Effector CD4-positive, alpha-beta T cell (primary cell): Measurements from ENCODE around the gene BABAM2.

Experiments used
- DNase-seq: peaks from one replicate; pipeline ENCODE4 v3.0.0-alpha.2; 2020

BABAM2 gene

DNA sequence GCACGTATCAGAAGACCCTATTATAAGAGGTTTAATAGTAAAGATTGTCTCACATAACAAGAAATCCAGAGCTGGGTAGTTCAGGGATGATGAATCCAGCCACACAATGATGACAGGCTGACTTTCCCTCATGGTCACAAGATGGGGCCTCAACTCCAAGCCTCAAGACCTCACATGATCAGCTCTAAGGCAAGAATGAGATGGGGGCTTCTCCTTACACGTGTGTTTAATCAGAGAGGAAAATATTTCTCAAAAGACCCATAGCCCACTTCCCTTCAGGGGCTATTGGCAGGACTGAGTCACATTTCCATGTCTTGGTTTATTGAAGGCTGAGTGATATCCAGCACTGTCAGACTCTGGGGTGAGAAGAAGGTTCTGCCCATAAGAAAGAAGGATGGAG lies 402.0 kb downstream of the BABAM2 start:
- no peak for DNase-seq

DNA sequence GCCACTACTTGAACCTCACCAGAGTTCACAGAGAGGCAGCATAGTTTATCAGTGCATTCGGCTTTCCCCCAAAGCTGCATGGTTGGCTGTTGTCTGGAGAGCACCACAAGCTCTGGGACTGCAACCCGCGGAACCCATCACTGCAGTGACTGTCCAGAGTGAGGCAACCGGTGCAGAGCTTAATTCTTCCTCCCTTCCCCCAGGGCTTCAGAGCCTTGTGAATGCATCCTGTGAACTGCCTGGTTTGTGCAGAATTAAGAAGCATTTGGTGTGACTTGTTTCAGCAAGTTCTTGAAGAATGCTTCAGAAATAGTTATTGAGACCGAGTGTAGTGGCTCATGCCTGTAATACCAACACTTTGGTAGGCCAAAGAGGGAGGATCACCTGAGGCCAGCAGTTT lies 402.9 kb downstream of the BABAM2 start:
- no peak for DNase-seq

DNA sequence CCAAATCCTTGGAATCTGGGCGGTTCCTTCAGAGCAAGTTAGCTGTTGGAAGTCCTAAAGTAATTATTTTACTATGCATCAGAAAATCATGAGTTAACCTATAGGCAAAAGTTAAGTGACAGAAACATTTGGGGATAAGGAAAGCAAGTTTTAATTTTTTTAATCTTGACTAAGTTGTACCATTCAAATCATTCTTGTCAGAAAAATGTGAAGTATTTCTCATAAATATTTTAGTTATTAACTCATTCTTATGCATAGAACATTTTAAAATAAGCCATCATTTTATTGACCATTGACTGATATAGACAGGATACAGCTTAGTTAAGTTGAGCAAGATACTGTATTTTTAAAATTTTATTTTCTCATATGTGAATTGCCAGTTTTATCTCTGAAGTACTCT lies 403.9 kb downstream of the BABAM2 start:
- DNase-seq = no peak

DNA sequence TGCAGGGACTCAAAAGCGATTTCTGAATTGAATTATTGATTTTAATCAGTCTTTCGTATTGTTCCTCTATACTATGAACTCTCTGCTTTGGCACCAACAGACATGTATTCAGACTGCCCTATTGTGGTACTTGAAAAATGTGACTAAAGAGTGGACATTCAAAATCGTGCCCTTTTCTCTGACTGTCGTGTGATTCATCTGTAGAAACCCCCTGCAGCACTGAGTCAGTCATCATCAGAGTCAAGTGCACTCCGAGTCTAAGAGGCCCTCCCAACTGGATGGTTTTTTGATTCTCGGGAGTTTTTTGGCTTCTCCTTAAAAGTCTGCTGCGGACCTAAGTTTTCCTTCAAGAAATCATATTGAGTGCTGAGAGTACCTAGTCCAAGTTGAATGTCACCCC lies 405.7 kb downstream of the BABAM2 start:
- no peak for DNase-seq

DNA sequence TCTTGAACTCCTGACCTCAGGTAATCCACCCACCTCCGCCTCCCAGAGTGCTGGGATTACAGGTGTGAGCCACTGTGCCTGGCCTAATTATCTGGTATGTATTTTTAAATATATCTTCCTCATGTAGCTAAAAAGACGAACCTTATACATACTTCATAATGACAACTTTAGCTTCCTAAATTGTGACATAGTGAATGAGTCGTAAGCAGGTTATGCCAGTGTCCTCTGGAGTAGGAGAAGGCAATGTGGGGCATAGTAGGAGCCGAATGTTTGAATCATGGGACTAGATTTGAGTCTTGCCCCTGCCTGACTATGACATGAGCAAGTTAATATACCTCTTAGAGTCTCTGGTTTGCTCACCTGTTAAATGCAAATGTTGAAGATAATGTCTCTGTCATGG lies 406.4 kb downstream of the BABAM2 start:
- DNase-seq = no peak

DNA sequence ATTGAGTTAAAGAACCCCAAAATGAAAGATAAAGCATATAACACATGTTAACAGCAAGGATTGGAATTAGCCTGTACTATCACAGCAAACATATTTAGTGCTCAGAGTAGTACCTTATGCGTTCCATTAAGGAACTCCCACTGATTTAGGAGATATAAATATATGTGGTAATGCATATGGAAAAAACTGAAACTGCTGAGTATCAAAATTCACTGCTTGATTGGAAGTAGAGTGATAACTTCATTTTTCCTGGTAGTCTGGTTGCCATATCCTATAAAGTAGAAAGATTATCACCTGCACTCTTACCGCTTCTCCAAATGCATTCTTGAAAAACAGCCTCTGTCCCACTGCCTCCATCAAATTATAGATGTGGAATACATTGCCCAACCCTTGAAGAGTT lies 407.0 kb downstream of the BABAM2 start:
- no peak for DNase-seq

DNA sequence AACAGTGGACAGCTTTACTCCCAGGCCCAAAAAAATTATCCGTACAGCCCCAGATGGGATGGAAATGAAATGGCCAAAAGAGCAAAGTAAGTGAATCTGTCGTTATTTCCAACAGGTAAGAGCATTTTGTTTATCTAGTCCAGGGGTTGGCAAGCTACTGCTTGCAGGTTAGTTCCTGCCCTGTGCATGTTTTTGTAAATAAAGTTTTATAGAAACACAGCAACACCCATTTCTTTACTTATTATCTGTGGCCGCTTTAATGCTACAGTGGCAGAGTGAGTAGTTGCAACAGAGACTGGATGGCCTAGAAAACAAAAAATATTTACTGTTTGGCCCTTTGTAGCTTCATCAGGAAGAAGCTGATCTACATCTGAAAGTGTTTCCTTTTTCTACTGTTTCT lies 407.9 kb downstream of the BABAM2 start:
- DNase-seq = no peak

DNA sequence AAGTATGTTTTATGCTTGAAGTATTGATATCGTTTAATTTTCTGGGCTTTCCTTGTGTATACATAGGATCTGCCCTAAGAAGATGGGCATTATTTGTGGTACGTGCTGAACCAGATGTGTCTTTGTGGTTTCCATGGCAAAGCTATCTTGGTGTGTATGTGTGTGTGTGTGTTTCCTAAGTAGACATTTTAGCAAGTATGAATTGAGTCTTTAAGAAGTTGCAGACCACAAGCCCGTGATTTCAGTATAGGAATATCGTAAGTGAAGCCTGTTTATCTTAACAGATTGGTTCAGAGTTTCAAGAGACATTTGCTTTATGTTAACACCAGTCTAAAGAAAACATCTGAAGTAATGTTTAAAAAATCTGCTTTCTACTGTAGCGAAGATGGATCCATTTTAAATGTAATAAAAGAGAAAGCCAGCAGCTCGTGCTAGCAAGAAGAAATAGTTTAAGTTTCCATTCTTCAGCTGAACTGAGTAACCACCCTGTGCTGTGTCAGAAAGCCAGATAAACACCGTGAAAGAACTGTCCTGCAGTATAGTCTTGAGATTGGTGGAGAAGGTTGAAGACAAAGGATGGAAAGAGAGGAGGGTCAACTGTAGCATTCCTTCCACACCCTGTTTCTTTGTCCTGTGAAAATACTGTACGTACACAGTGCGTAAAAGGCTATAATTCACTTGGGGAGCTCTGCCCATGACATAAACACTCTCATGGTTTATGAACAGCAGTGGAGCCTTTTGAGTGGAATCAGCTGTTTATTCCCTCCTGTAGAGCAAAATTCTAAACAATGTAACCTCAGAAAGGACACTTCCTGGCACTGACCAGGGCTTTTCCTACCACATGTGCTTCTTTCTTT lies 410.2 kb downstream of the BABAM2 start:
- no peak for DNase-seq

DNA sequence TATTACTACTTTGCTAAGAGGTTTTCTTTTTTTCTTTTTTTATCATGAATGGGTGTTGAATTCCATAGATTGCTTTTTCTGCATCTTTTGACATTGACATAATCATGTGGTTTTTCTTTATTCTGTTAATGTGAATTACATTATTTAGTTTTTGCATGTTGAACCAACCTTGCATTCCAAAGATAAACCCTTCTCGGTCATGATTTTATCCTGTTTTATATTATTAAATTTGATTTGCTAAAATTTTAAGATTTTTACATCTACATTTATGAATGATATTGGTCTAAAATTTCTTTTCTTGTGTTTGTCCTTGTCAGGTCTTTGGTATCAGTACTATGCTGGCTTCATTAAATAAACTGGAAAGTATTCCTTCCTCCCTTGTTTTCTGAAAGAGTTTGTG lies 414.7 kb downstream of the BABAM2 start:
- DNase-seq = no peak

DNA sequence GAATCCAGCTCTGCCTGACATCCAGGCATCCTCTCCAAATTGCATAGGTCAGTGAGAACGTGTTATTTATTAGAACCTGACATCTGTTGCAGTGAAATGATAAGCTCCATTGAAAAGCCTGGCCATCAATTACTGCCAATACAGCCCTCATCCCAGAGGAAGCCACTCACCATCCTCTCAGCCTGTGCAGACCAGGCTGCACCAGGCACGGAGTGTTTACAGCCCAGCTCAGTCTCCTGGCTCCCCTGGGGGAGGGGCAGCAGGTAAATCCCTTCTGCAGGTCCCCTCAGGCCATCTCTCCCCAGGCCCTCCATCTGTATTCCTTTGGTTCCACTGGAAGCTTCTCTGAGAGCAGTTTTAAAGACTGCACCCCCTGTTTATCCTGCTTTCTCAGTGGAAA lies 419.6 kb downstream of the BABAM2 start:
- DNase-seq = no peak

DNA sequence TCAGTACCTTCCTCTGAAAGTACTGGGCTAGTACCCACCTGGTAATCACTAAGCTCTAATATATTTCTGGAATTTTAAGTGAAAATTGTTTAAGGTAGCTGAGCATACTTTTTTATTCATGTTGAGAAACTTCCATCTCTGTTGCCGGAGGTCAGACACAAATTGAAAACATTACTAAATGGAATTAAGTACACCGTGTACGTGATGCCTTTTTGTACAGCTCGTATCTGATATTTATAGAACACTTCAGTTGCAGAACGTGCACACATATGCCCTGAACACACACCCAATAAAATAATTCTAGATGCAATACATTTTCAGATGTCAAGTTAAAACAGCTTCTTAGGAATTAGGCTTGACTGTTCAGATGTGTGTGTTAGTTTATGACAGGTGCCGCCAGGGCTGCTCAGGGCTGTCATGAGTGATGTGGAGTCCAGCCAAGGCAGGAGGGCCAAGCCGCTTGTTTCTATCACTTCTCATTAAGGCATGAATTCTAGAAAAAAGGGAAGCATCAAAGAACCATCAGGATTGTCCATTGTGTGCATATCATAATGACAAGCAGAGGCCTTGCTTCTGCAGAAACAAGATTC lies 421.2 kb downstream of the BABAM2 start:
- DNase-seq = no peak

DNA sequence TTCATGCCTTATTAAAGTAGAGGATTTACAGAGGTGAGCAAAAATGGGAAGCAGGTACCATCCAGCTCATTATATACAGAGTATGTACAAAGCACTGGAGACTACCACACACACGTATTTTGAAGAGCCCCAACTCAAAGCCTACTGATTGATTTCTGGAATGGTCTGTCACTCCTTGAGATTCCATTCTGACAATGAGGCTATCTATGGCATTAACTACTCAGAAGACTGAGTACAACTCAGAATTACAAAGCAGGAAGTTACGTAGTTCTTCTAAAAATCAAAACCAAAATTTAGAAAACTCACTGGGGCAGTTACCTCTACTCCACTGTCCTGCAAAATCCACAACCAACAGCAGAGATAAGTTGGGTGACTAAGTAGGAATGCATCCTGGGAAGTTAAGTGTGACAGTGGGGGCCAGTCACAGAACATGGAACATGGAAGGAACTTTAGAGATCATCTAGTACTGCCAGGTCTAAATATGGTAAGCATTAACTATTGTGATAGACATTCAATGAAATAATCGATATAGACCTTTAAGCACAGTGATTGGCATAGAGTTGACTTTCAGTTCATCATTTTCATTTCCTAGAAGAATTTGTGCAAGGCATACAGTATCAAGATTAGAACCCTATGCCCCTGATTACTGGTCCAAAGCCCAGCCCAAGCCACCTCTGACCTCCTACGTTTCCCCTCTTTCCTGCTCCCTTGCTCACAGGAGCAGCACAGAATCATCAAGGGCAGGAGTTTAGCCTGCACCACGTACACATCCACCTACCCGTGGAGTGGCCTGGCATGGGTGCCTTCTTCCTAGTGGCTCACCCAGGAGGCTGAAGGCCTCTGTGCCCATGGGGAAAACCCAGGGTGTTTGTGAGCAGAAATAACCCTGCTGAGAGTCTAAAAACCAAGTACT lies 422.0 kb downstream of the BABAM2 start:
- DNase-seq = no peak

DNA sequence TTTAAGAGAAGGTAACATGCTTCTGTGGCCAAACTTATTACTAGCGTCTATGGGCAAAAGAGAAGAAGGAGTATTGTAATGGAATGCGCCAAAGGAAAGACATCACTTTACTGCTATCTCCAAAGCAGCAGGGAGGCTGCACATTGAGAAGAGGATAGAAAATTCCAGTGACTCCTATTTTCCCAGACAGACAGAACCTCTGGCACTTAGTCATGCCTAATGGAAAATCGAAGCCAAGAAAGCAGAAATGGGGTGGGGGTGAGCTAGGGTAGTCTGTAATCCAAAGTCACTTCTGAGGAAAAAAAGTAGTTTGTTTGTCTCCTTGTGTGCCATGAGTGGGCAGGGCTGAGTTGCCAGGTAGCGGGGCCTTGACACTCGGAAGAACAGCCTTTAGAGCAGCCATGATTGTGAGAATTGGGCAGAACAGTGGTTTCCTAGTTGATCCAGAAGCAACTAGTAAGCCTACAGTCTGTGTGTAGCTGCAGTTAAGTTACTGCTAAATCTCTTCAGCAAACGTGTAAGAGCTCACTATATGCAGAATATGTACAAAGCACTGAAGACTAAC lies 422.8 kb downstream of the BABAM2 start:
- no peak for DNase-seq

DNA sequence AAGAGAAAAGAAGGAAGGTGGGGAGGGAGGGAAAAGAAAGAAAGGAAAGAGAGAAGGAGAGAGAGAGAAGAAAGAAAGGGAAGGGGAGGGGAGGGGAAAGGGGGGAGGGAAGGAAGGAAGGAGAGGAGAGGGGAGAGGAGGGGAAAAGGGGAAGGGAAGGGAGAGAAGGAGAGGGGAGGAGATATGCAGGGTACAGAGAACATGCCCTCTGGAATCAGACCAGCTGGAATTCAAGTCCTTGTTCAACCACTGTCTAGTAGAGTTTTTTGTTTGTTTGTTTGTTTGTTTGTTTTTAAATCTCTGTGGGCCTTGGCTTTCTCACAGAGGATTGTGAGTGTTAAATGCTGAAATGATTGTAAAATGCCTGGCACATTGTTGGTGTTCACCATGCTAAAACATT lies 424.4 kb downstream of the BABAM2 start:
- DNase-seq = no peak

DNA sequence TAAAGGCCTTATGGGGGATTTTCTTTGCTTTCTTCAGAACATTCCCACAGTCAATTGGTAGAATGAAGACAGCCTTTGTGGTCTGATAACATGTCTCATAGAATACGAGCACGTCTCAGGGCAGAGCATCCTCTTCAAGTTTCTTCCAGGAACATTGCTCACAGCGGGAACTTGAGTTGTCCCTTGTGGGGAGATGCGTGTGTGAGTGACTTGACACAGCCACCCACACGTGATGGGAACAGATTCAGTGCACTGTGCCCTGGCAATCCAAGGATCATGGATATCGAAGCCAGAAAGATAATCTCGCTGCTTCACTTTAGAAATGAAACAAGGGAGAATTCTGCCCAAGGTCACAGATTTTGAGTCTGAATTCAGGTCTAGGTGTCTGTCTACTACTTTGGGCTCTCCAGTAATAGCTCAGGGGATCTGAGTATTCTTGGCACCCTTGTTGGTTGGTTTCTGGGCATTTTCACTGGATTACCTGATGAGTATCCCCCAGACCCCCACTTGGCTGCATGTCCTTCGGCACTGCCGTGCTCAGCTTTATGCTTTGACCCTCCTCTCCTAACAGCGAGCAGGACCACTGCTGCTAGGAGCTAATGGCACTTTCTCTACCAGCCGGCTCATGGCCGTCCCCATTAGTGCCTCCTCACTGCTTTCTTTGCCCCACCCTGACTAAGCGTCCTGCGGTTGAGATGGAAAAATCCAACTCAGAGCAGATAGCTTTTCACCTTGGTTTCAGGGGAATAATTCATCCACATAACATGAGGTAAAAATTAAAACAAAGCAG lies 426.2 kb downstream of the BABAM2 start:
- DNase-seq = no peak

DNA sequence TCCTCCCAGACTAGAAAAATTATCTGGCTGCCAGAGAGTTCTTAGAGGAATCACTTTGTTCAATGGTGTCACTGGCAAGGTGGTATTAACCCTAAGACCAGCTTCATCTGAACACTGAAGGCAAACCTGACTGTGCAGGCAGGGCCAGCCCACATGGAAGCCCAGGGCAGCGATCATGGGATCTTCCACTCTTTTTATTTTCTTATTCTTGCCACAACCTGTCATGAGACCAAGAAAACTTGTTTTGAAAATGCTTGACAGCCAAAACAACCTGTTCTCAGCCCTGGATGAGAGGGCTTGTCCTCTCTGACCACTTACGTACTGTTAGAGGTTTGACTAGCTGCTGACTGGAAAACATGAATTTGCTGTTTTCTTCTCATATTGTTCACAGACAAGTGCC lies 426.9 kb downstream of the BABAM2 start:
- DNase-seq = no peak

DNA sequence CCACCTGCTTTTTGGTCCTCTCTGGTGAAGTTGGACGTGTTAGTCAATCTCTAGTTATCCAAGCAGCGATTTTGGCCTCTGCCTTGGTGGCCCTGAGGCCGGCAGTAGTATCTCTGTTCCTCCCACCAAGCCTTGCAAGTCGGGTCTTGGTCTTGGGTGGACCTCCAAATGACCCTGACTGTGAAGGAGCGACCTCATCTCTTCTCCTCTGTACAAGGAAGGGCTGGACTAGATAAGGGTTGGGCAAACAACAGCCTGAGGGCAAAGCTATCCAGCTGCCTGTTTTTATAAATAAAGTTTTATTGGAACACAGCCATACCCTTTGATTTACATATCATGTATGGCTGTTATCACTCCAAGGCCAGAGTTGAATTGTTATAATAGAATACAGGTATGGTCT lies 427.5 kb downstream of the BABAM2 start:
- no peak for DNase-seq

DNA sequence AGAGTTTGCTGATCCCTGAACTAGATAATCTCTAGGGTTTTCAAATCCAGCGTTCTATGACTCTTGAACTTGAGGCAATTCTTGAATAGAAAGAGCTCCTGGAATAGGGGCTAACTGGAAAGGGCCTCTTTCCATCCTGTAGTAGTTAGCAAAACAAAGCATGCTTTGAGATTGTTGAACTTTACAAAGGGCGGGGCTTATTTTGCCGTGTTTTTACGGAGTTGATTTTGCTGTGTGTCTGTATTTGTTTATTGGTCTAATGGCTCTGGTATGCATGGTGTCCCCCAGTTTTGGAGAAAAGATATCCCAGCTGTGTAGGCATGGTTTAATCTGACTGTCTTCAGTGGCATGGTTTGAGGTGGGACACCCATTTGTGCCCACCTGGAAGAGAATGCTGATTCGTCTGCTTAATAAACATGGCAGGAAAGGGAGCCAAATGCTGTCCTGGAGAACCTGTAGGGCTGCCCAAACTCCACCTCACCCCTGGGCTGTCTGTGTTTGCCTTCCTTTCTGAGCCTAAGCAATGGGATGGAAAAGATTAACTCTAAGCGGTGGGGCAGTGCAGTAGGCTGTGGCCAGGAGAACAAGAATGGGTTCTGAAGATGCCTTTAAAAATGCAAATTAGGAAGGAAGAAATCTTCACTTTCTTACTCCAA lies 428.1 kb downstream of the BABAM2 start:
- no peak for DNase-seq

DNA sequence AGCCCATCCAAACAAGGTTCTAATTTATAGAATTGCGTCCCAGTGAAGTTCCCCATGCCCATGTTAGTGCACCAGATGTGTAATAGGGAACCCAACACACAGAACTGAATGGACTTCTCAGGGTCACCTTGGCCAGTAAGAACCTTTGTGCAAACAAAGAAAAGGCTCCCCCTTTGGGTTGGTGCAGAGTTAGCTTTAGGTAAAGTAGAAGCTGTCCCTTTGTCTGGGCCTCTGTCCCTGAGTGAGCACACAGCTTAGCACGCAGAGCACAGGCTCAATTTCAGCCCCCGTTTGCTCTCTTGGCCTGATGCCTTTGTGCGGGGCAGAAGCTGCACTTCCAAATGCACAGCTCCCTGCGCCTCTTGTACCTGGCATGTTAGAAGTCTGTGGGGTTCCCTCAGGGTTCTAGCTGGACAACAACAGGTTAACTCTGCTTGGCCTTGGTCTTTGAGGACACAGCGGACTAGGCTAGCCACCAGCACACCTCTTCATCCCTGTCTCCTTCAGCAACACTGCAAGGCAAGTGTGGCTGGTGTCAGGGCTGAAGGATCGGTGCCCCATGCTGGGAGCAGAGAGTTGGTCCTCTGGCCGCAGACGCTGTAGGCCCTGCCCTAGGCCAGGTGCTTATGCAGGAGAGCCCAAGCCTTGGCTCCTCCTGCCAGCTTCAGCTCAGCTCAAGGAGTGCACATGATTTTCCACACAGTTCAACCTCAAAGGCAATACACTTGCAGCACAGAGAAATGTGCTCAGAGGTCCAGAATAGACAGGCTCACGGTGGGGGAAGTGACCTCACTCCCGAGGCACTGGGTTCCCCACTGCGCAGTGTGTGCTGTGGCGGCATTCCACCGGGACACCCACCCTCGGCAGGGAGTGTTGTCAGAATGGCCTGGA lies 428.8 kb downstream of the BABAM2 start:
- DNase-seq = no peak

DNA sequence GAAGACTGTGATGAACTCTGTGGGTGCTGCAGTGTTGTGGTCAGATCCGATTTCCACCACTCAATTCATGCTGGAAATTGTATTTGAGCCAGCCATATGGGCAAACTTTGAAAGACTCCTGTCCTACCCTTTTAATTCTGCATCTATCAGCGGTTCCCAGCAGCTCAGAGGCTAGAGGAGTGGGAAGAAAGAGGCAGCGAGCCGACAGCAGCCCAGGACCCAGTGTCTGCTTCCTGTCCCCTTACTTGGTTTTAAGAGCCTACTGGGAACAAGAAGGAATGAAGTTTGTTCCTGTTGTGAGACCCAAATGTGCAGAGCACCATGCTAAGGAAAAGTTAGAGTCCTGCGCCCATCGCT lies 429.5 kb downstream of the BABAM2 start:
- DNase-seq = no peak

DNA sequence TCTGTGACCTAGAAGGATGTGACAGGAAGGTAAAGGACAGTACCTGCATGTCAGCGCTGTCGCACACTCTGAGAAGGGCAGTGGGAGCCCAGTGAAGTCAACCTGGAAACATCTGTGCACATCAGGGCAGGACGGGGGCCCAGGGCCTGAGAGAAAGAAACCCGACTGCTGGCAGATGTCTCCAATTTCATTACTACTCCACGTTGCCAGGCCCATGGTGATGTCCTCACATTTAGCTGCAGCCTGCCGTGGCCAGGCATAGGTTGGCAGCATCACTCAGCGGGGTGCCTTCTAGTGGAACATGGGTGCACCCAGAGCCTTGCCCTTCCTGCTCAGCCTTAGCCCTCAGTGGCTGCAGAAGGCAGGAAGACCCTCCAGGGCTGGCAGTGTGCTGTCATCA lies 429.8 kb downstream of the BABAM2 start:
- DNase-seq = no peak
